HUES6 (cell line): ENCODE measurements around the gene MADCAM1.

Experiments
- H3K27ac ChIP-seq: 2 replicates; pipeline ENCODE4 v1.7.0; 2013; ENCODE audit warnings: low read depth, mild to moderate bottlenecking, low read length, inconsistent platforms
- H3K27me3 ChIP-seq: 2 replicates; pipeline ENCODE4 v1.6.1; 2013; ENCODE audit warnings: low read length; ENCODE audit not compliant: control insufficient read depth, insufficient read depth
- H3K36me3 ChIP-seq: 2 replicates; pipeline ENCODE4 v1.6.1; 2013; ENCODE audit warnings: low read length; ENCODE audit not compliant: control insufficient read depth, insufficient read depth
- H3K4me1 ChIP-seq: 2 replicates; pipeline ENCODE4 v1.6.1; 2013; ENCODE audit warnings: low read length; ENCODE audit not compliant: control insufficient read depth, insufficient read depth
- H3K4me3 ChIP-seq: 2 replicates; pipeline ENCODE4 v1.5.1; 2013; ENCODE audit warnings: low read depth, low read length
- H3K9ac ChIP-seq: one replicate; pipeline ENCODE4 v1.6.1; 2013; ENCODE audit warnings: mild to moderate bottlenecking, low read length
- H3K9me3 ChIP-seq: 2 replicates; pipeline ENCODE4 v1.6.1; 2013; ENCODE audit warnings: low read depth, low read length; ENCODE audit not compliant: control insufficient read depth, insufficient read depth

Gene MADCAM1

GRCh38 chr19:501646-502045, 5.4 kb downstream of the MADCAM1 start:
- H3K27me3 ChIP-seq: peaks cover 30% of the 10 kb centered on the region
- peaks cover 4% of the 10 kb centered on the region; the same call in 1 of the 2 replicates for H3K4me1 ChIP-seq
- H3K9me3 ChIP-seq: no peaks in the 10 kb centered on the region
- no peak overlapping the region for H3K4me3 ChIP-seq
- no peak overlapping the region for H3K9ac ChIP-seq
- H3K27ac ChIP-seq: no peak overlapping the region
- H3K36me3 ChIP-seq: no peaks in the 10 kb centered on the region

GRCh38 chr19:504616-505015, 8.3 kb downstream of the MADCAM1 start:
- Histone ChIP-seq H3K4me1 (peaks cover 7% of the 10 kb centered on the region; the same call in 1 of the 2 replicates), H3K9me3 (no peaks in the 10 kb centered on the region), H3K27ac (no peak overlapping the region), H3K36me3 (no peaks in the 10 kb centered on the region), H3K4me3 (no peak overlapping the region), H3K27me3 (peaks cover 7% of the 10 kb centered on the region), H3K9ac (no peak overlapping the region)

- H3K36me3 ChIP-seq: no peaks in the 10 kb centered on the region
- peak overlapping the region; percentile 86 for H3K9ac ChIP-seq
- H3K27ac ChIP-seq: peak overlapping the region; percentile 89
- H3K27me3 ChIP-seq: no peaks in the 10 kb centered on the region
- peaks cover 18% of the 10 kb centered on the region for H3K4me1 ChIP-seq
- no peaks in the 10 kb centered on the region for H3K9me3 ChIP-seq
- H3K4me3 ChIP-seq: peak overlapping the region; percentile 83
Observed at GRCh38 chr19:506404-507285, 10.4 kb downstream of the MADCAM1 start.

GRCh38 chr19:507286-508203, 11.3 kb downstream of the MADCAM1 start, which contains the start of gene TPGS1:
Gene TPGS1 (plus strand): TSS chr19:507497. CDS start chr19:507507, 10 bp downstream.
- Histone ChIP-seq H3K9me3 (no peaks in the 10 kb centered on the region), H3K27ac (peak within 1 kb of the TSS; percentile 89), H3K4me3 (peak within 1 kb of the TSS; percentile 83), H3K9ac (peak within 1 kb of the TSS; percentile 86), H3K27me3 (no peaks in the 10 kb centered on the region), H3K4me1 (peaks cover 20% of the 10 kb centered on the region), H3K36me3 (no peaks in the 10 kb centered on the region)

- H3K4me3 ChIP-seq: peak overlapping the region; percentile 83
- no peaks in the 10 kb centered on the region for H3K36me3 ChIP-seq
- peak overlapping the region; percentile 43 for H3K9ac ChIP-seq
- H3K4me1 ChIP-seq: peaks cover 20% of the 10 kb centered on the region
- no peaks in the 10 kb centered on the region for H3K9me3 ChIP-seq
- H3K27me3 ChIP-seq: no peaks in the 10 kb centered on the region
- H3K27ac ChIP-seq: no peak overlapping the region
Observed at GRCh38 chr19:508204-509150, 12.2 kb downstream of the MADCAM1 start.

- Histone ChIP-seq H3K27me3 (no peaks in the 10 kb centered on the region), H3K4me1 (peaks cover 20% of the 10 kb centered on the region), H3K9me3 (no peaks in the 10 kb centered on the region), H3K9ac (peak overlapping the region; percentile 55), H3K4me3 (peak overlapping the region; percentile 47; the same call in 1 of the 2 replicates), H3K27ac (peak overlapping the region; percentile 70; the same call in 1 of the 2 replicates), H3K36me3 (no peaks in the 10 kb centered on the region)
Observed at GRCh38 chr19:510606-511100, 14.4 kb downstream of the MADCAM1 start.

GRCh38 chr19:511101-511851, 15.0 kb downstream of the MADCAM1 start:
- Histone ChIP-seq H3K27ac (peak overlapping the region; percentile 70; the same call in 1 of the 2 replicates), H3K36me3 (no peaks in the 10 kb centered on the region), H3K4me1 (peaks cover 19% of the 10 kb centered on the region), H3K9ac (peak overlapping the region; percentile 55), H3K27me3 (no peaks in the 10 kb centered on the region), H3K4me3 (peak overlapping the region; percentile 47; the same call in 1 of the 2 replicates), H3K9me3 (no peaks in the 10 kb centered on the region)

GRCh38 chr19:512547-513365, 16.5 kb downstream of the MADCAM1 start:
- peak overlapping the region; percentile 48 for H3K9ac ChIP-seq
- H3K9me3 ChIP-seq: no peaks in the 10 kb centered on the region
- no peaks in the 10 kb centered on the region for H3K36me3 ChIP-seq
- H3K4me1 ChIP-seq: peaks cover 19% of the 10 kb centered on the region
- no peak overlapping the region for H3K27ac ChIP-seq
- H3K27me3 ChIP-seq: no peaks in the 10 kb centered on the region
- peak overlapping the region; percentile 40; the same call in 1 of the 2 replicates for H3K4me3 ChIP-seq
